ENCODE results near the gene APBA2. TPM values are rescaled to one million over a fixed set of nuclear protein-coding genes. Genes with fewer than 3 reads are reported as not detected.
"Not testable (repeated sequence)": the region's sequence is repeated elsewhere in the genome, so short reads cannot be mapped to it uniquely, and the experiment has no call there.

The APBA2 gene
- total RNA-seq, 2 donors from 2014 or later = 0.77 to 1.0 TPM

DNA sequence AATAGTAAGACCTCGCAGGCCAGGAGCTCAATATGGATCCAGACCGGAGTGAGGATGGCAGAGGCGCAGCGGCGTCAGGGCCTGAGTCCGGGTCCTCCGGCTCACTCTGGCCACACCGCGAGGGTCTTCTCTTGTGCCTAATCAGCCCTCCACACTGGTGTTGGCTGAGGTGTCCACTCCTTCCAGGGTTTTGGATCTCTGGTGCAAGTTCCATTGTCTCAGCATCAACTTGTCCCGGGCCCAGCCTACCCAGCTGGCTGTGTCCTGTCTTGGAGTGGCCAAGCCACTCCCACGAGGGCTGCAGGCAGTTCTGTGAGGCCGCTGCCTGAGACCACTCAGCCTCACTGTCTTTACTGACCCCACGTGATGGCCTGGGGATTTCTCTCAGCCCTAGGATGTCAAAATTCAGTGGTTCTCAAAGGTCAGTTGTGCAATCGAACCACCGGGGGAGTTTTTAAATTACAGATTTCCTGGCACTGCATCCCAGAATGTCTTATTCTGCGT, 24.7 kb upstream of the APBA2 start:
- Histone ChIP-seq H3K27me3 (no peaks in the 10 kb centered on the region), H3K4me1 (no peaks in the 10 kb centered on the region), H3K27ac (no peak overlapping the region), H3K9ac (ENCODE audit: low read depth in 2 of 2, low read length in 2 of 2) (no peak overlapping the region), H3K4me3 (no peak overlapping the region), H3K36me3 (no peaks in the 10 kb centered on the region), H3K9me3 (no peaks in the 10 kb centered on the region)
- intact Hi-C loops (cut with DNase I) = no loop called here
- TF ChIP-seq, protein P1, sequence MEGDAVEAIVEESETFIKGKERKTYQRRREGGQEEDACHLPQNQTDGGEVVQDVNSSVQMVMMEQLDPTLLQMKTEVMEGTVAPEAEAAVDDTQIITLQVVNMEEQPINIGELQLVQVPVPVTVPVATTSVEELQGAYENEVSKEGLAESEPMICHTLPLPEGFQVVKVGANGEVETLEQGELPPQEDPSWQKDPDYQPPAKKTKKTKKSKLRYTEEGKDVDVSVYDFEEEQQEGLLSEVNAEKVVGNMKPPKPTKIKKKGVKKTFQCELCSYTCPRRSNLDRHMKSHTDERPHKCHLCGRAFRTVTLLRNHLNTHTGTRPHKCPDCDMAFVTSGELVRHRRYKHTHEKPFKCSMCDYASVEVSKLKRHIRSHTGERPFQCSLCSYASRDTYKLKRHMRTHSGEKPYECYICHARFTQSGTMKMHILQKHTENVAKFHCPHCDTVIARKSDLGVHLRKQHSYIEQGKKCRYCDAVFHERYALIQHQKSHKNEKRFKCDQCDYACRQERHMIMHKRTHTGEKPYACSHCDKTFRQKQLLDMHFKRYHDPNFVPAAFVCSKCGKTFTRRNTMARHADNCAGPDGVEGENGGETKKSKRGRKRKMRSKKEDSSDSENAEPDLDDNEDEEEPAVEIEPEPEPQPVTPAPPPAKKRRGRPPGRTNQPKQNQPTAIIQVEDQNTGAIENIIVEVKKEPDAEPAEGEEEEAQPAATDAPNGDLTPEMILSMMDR (IDR thresholded peaks at IDR 0.05) = no peak
- DNase-seq = no peak

GRCh38 chr15:28861589-28862293, 24.0 kb upstream of the APBA2 start:
- H3K4me1 ChIP-seq; DNase-seq; H3K36me3 ChIP-seq; intact Hi-C loops (cut with DNase I); H3K9ac ChIP-seq (ENCODE audit: low read depth in 2 of 2, low read length in 2 of 2); H3K27ac ChIP-seq; H3K4me3 ChIP-seq; H3K9me3 ChIP-seq; H3K27me3 ChIP-seq: not testable (repeated sequence)

GRCh38 chr15:28868744-28869345, 16.9 kb upstream of the APBA2 start:
- no peaks in the 10 kb centered on the region for H3K36me3 ChIP-seq
- H3K27me3 ChIP-seq = no peaks in the 10 kb centered on the region
- TF ChIP-seq, protein P1 (IDR thresholded peaks at IDR 0.05) = no peak
- intact Hi-C loops (cut with DNase I) = no loop called here
- DNase-seq = no peak
- no peak overlapping the region for H3K27ac ChIP-seq
- no peaks in the 10 kb centered on the region for H3K9me3 ChIP-seq
- no peaks in the 10 kb centered on the region for H3K4me1 ChIP-seq
- H3K9ac ChIP-seq (ENCODE audit: low read depth in 2 of 2, low read length in 2 of 2) = no peak overlapping the region
- no peak overlapping the region for H3K4me3 ChIP-seq

DNA sequence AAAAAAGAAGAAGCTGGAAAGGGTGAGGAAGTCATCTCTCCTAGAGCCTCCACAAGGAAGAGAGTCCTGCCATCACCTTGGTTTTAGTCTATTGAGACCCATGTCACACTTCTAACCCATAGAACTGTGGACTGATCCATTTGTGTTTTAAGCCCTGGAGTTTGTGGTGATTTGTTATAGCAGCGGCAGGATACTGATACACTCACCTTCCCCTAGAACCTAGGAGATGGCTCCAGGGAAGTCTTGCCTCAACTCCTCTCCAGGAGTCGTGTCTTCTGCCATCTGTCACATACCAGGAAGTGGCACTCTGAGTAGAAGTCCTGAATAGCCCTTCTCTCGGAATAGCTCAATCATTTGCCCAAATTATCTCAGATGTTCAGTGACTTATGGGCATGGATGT, 14.6 kb upstream of the APBA2 start:
- no peak overlapping the region for H3K27ac ChIP-seq
- no peak for DNase-seq
- H3K9me3 ChIP-seq = no peaks in the 10 kb centered on the region
- TF ChIP-seq, protein P1 (IDR thresholded peaks at IDR 0.05) = no peak
- H3K27me3 ChIP-seq = no peaks in the 10 kb centered on the region
- H3K36me3 ChIP-seq = no peaks in the 10 kb centered on the region
- intact Hi-C loops (cut with DNase I) = no loop called here
- no peak overlapping the region for H3K4me3 ChIP-seq
- H3K4me1 ChIP-seq = no peaks in the 10 kb centered on the region
- H3K9ac ChIP-seq (ENCODE audit: low read depth in 2 of 2, low read length in 2 of 2) = no peak overlapping the region

- Histone ChIP-seq H3K9ac (ENCODE audit: low read depth in 2 of 2, low read length in 2 of 2) (no peak overlapping the region), H3K27ac (no peak overlapping the region), H3K9me3 (no peaks in the 10 kb centered on the region), H3K4me1 (no peaks in the 10 kb centered on the region), H3K4me3 (no peak overlapping the region), H3K36me3 (no peaks in the 10 kb centered on the region), H3K27me3 (no peaks in the 10 kb centered on the region)
- DNase-seq = no peak
- intact Hi-C loops (cut with DNase I) = no loop called here
- TF ChIP-seq, protein P1 (IDR thresholded peaks at IDR 0.05) = no peak
These were observed 12.8 kb upstream of the APBA2 start for GRCh38 chr15:28873006-28873405.

GRCh38 chr15:28873585-28874190, 12.1 kb upstream of the APBA2 start:
- H3K9me3 ChIP-seq = no peaks in the 10 kb centered on the region
- no peaks in the 10 kb centered on the region for H3K4me1 ChIP-seq
- no peaks in the 10 kb centered on the region for H3K27me3 ChIP-seq
- H3K9ac ChIP-seq (ENCODE audit: low read depth in 2 of 2, low read length in 2 of 2) = no peak overlapping the region
- intact Hi-C loops (cut with DNase I) = no loop called here
- TF ChIP-seq, protein P1 (IDR thresholded peaks at IDR 0.05) = no peak
- no peaks in the 10 kb centered on the region for H3K36me3 ChIP-seq
- H3K4me3 ChIP-seq = no peak overlapping the region
- no peak for DNase-seq
- no peak overlapping the region for H3K27ac ChIP-seq

All from colonic mucosa (tissue), 4 donors.